Endothelial cell of umbilical vein (primary cell): ENCODE measurements around the gene GRM5. TPM values are rescaled to one million over a fixed set of nuclear protein-coding genes. Genes with fewer than 3 reads are reported as not detected.

Experiments used
- BruUV-seq: library from RNA; stranded (reverse); fragments of 400-500 nt; replicated peaks from 2 replicates; lab custom pipeline; 2021; lab: Mats Ljungman, UMichigan
- CTCF ChIA-PET: fragments of 300-600, 350-600 bp; sonication (Branson Sonifier 250); formaldehyde crosslinking; loops from one replicate; lab custom pipeline; 2021; ENCODE audit warnings: antibody characterized with exemption, inconsistent platforms; lab: Charles Lee
- POLR2A ChIA-PET: fragments of 300-600, 350-600 bp; sonication (Branson Sonifier 250); formaldehyde crosslinking; loops from one replicate; lab custom pipeline; 2021; ENCODE audit warnings: antibody characterized with exemption, inconsistent platforms; lab: Charles Lee
- DNase-seq: peaks from one replicate; pipeline ENCODE4 v3.0.0-alpha.2; 2011; ENCODE audit warnings: low read depth, low spot score
- FAIRE-seq: peaks from 2 replicates; lab custom pipeline; 2011; peaks lifted over from hg19 to GRCh38; lab: Jason Lieb, UNC
- H2AFZ ChIP-seq: 2 replicates; pipeline ENCODE4 v1.6.0; 2012; ENCODE audit warnings: low read depth, low read length, control low read depth, inconsistent platforms
- H3K27ac ChIP-seq: 2 replicates; pipeline ENCODE4 v1.5.1; 2011; ENCODE audit warnings: low read depth, mild to moderate bottlenecking, control low read depth, low read length, moderate library complexity; ENCODE audit not compliant: insufficient read depth
- H3K27me3 ChIP-seq, 2 experiments: 2 replicates each; pipeline versions ENCODE4 v1.6.0 to v1.6.1; 2011; ENCODE audit warnings: low read length in 2 of 2, mixed read lengths in 1 of 2; ENCODE audit not compliant: control insufficient read depth in 2 of 2, insufficient read depth in 2 of 2
- H3K36me3 ChIP-seq, 2 experiments: 2 replicates in 1 of 2; 3 replicates in 1 of 2; pipeline ENCODE4 v1.5.1; 2011; ENCODE audit warnings: low read length in 2 of 2, mild to moderate bottlenecking in 1 of 2, moderate library complexity in 1 of 2; ENCODE audit not compliant: control insufficient read depth in 2 of 2, insufficient read depth in 2 of 2; ENCODE audit errors: extremely low read depth in 1 of 2
- H3K4me1 ChIP-seq: 3 replicates; pipeline ENCODE4 v1.5.1; 2011; ENCODE audit warnings: mild to moderate bottlenecking, low read length; ENCODE audit not compliant: control insufficient read depth, insufficient read depth; ENCODE audit errors: extremely low read depth
- H3K4me2 ChIP-seq: 2 replicates; pipeline ENCODE4 v1.6.1; 2011; ENCODE audit warnings: low read length, control low read depth, mixed read lengths; ENCODE audit not compliant: insufficient read depth
- H3K4me3 ChIP-seq, 3 experiments: fragments of 200-600 bp in 1 of 3; sonication (generic), shearing (Covaris generic) in 1 of 3; replicated peaks in 1 of 3; 2 replicates each; pipeline ENCODE4 v1.5.1; 2011 to 2016; ENCODE audit warnings: control low read depth in 3 of 3, low read length in 3 of 3, mild to moderate bottlenecking in 2 of 3, inconsistent platforms in 1 of 3, low read depth in 1 of 3, moderate library complexity in 1 of 3; ENCODE audit not compliant: insufficient read depth in 1 of 3
- H3K79me2 ChIP-seq: 2 replicates; pipeline ENCODE4 v1.6.0; 2012; ENCODE audit warnings: low read length, inconsistent platforms; ENCODE audit not compliant: control insufficient read depth, insufficient read depth
- H3K9ac ChIP-seq: replicated peaks from 2 replicates; pipeline ENCODE3; 2011; ENCODE audit warnings: low read length, control low read depth; ENCODE audit not compliant: insufficient read depth; ENCODE audit errors: extremely low read depth
- H3K9me1 ChIP-seq: replicated peaks from 3 replicates; pipeline ENCODE4 v1.6.0; 2011; ENCODE audit warnings: mild to moderate bottlenecking, low read length; ENCODE audit not compliant: control insufficient read depth, insufficient read depth; ENCODE audit errors: extremely low read depth
- H3K9me3 ChIP-seq: replicated peaks from 2 replicates; pipeline ENCODE4 v1.5.1; 2012; ENCODE audit warnings: low read length, inconsistent platforms; ENCODE audit not compliant: control insufficient read depth, insufficient read depth
- H4K20me1 ChIP-seq: replicated peaks from 2 replicates; pipeline ENCODE3; 2011; ENCODE audit warnings: mild to moderate bottlenecking, low read length; ENCODE audit not compliant: control insufficient read depth, insufficient read depth; ENCODE audit errors: extremely low read depth
- CTCF ChIP-seq, 2 donors: IDR thresholded peaks; 1 replicate in 1 of 2; 2 replicates in 1 of 2; pipeline ENCODE4 v1.5.1; 2011; ENCODE audit warnings: low read length in 2 of 2, mild to moderate bottlenecking in 2 of 2, moderate library complexity in 2 of 2, control low read depth in 1 of 2, inconsistent platforms in 1 of 2, low read depth in 1 of 2; ENCODE audit not compliant: insufficient read depth in 1 of 2; ENCODE audit errors: extremely low read depth in 1 of 2
- EZH2 ChIP-seq: IDR thresholded peaks from 2 replicates; pipeline ENCODE4 v1.6.1; 2012; ENCODE audit warnings: borderline replicate concordance, low read depth, mild to moderate bottlenecking, moderate library complexity, low read length, inconsistent platforms; ENCODE audit not compliant: severe bottlenecking
- FOS ChIP-seq: IDR thresholded peaks from 2 replicates; pipeline ENCODE4 v1.6.1; 2011; ENCODE audit warnings: mild to moderate bottlenecking, low read length, moderate library complexity, borderline replicate concordance; ENCODE audit not compliant: insufficient read depth
- GATA2 ChIP-seq: IDR thresholded peaks from 2 replicates; pipeline ENCODE4 v1.7.0; 2011; ENCODE audit warnings: low read depth, mild to moderate bottlenecking, moderate library complexity, mixed read lengths, low read length; ENCODE audit not compliant: insufficient read length, insufficient read depth
- JUN ChIP-seq: IDR thresholded peaks from 2 replicates; pipeline ENCODE4 v1.6.1; 2011; ENCODE audit warnings: borderline replicate concordance, low read depth; ENCODE audit not compliant: insufficient read length, insufficient read depth
- MAX ChIP-seq: IDR thresholded peaks from 2 replicates; pipeline ENCODE4 v1.6.1; 2011; ENCODE audit not compliant: insufficient read depth, insufficient read length
- POLR2A ChIP-seq: IDR thresholded peaks from 2 replicates; pipeline ENCODE4 v1.6.1; 2012; ENCODE audit warnings: low read depth, mild to moderate bottlenecking, control low read depth, low read length
- POLR2AphosphoS5 ChIP-seq: IDR thresholded peaks from 2 replicates; pipeline ENCODE4 v1.6.1; 2012; ENCODE audit warnings: low read depth, mild to moderate bottlenecking, control low read depth, low read length, moderate library complexity; ENCODE audit not compliant: insufficient read depth
- dilution Hi-C: fragments of 300-500 bp; cut with MboI; formaldehyde crosslinking; loops from one replicate; pipeline ENCODE4 v1.15.0; 2019; ENCODE audit warnings: low sequenced_read_pairs; ENCODE audit not compliant: extremely low pct_ligation_motif_present
- intact Hi-C: fragments of 100-400 bp; cut with micrococcal nuclease; formaldehyde crosslinking; loops from one replicate; pipeline ENCODE4 v1.10.0; 2022
- polyA plus RNA-seq, 4 experiments: library from polyadenylated mRNA; depleted of rRNA in 3 of 4; stranded (reverse) in 3 of 4; unstranded in 1 of 4; fragments of >200 nt; gene quantifications; 2 replicates each; pipeline versions ENCODE4 v1.2.1 to v1.2.3, GENCODE V29; 2011 to 2012; ENCODE audit warnings: missing spikeins in 1 of 4
- total RNA-seq: library from RNA; stranded (reverse); gene quantifications from 2 replicates; pipeline ENCODE4 v1.2.3, GENCODE V29; 2021

The GRM5 gene
- total and polyA plus RNA-seq, 2 donors (not counting 3 experiments of a cell fraction or from before 2014, with no cell fraction given): 0.10 to 0.11 TPM

GRCh38 chr11:88520391-88520790 lies 545.4 kb downstream of the GRM5 start:
- POLR2A ChIA-PET: no interaction called here
- Histone ChIP-seq H4K20me1 (no peaks in the 10 kb centered on the region), H3K36me3 (no peaks in the 10 kb centered on the region), H3K9me3 (no peaks in the 10 kb centered on the region), H3K4me2 (no peak overlapping the region), H3K27me3 (no peaks in the 10 kb centered on the region), H2AFZ (no peak overlapping the region), H3K27ac (no peak overlapping the region), H3K4me1 (peaks cover 8% of the 10 kb centered on the region), H3K79me2 (no peaks in the 10 kb centered on the region), H3K9me1 (no peaks in the 10 kb centered on the region), H3K9ac (no peak overlapping the region), H3K4me3 (no peak overlapping the region)
- no peak for DNase-seq
- BruUV-seq: no TSS peak
- TF ChIP-seq FOS: no peak
- no peak for TF ChIP-seq GATA2
- no peak for TF ChIP-seq EZH2
- dilution Hi-C loops (no loop called here), intact Hi-C loops (no loop called here)
- no peak for FAIRE-seq
- CTCF ChIA-PET: interaction anchor here (1.0 kb wide), 1 partner anchor 18 kb away, joined by 3 read pairs; no protein-coding TSS in a partner anchor

- H3K36me3 ChIP-seq: no peaks in the 10 kb centered on the region
- BruUV-seq: no TSS peak
- CTCF ChIA-PET: interaction anchor here (0.8 to 1.5 kb wide), 5 partner anchors 21 to 502 kb away, joined by 3 to 6 read pairs (median 3); no protein-coding TSS in a partner anchor
Measured at GRCh38 chr11:88515002-88515401, 550.8 kb downstream of the GRM5 start.

More at GRCh38 chr11:88515002-88515401, 550.8 kb downstream of the GRM5 start:
- no peak overlapping the region for H3K27ac ChIP-seq
- H3K79me2 ChIP-seq: no peaks in the 10 kb centered on the region
- H3K9ac ChIP-seq: no peak overlapping the region
- peak overlapping the region; percentile 19 for H2AFZ ChIP-seq
- no peaks in the 10 kb centered on the region for H3K9me3 ChIP-seq
- no peak overlapping the region for H3K4me3 ChIP-seq
- DNase-seq (no peak), FAIRE-seq (no peak)
- no peaks in the 10 kb centered on the region for H3K27me3 ChIP-seq
- no peak overlapping the region for H3K4me2 ChIP-seq
- H3K4me1 ChIP-seq: no peaks in the 10 kb centered on the region
- TF ChIP-seq JUN (no peak), POLR2AphosphoS5 (no peak), MAX (no peak), EZH2 (no peak), GATA2 (no peak), CTCF (IDR thresholded peaks at IDR 0.05; ENCODE audit: extremely low read depth in 1 of 2, insufficient read depth in 1 of 2, low read depth in 1 of 2, low read length in 2 of 2) (no peak), FOS (no peak), POLR2A (no peak)
- intact Hi-C loops: no loop called here
- POLR2A ChIA-PET: no interaction called here
- no peaks in the 10 kb centered on the region for H3K9me1 ChIP-seq
- dilution Hi-C loops: no loop called here
- H4K20me1 ChIP-seq: no peaks in the 10 kb centered on the region
